Cardiac fibroblast (primary cell): ENCODE data around the gene WWC1.

Experiments
- DNase-seq, 2 donors: peaks; one replicate each; pipeline versions ENCODE4 v3.0.0 to v3.0.0-alpha.2; 2010; ENCODE audit warnings: low read depth in 2 of 2
- H3K4me3 ChIP-seq, 2 donors: replicated peaks in 1 of 2; 1 replicate in 1 of 2; 2 replicates in 1 of 2; pipeline ENCODE4 v1.5.1; 2011; ENCODE audit warnings: low read depth in 2 of 2, low read length in 2 of 2, mild to moderate bottlenecking in 2 of 2, moderate library complexity in 1 of 2
- TF ChIP-seq, protein P1 (sequence below): IDR thresholded peaks from one replicate; pipeline ENCODE4 v1.5.1; 2011; ENCODE audit warnings: low read depth, mild to moderate bottlenecking, low read length, inconsistent platforms

The WWC1 gene

DNA sequence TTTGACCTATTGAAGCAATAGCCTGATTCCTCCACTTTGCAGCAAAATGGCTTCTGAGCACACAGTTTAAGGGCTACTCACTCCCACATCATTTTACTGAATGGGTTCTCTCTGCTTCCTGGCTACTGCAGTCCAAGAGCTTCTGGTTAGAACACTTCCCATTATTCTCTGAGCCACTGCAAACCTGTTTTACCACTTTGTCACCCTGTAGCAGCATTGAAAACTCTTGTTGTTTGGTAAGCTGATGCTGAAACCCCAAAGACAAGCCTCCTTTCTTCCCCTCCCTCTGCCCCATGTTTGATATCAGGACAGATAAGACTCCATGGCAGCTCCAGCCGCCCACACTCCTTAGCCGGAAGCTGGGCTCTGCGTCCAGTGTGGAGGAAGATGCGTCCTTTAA lies 110.4 kb downstream of the WWC1 start:
- DNase-seq: no peak
- TF ChIP-seq, protein P1, sequence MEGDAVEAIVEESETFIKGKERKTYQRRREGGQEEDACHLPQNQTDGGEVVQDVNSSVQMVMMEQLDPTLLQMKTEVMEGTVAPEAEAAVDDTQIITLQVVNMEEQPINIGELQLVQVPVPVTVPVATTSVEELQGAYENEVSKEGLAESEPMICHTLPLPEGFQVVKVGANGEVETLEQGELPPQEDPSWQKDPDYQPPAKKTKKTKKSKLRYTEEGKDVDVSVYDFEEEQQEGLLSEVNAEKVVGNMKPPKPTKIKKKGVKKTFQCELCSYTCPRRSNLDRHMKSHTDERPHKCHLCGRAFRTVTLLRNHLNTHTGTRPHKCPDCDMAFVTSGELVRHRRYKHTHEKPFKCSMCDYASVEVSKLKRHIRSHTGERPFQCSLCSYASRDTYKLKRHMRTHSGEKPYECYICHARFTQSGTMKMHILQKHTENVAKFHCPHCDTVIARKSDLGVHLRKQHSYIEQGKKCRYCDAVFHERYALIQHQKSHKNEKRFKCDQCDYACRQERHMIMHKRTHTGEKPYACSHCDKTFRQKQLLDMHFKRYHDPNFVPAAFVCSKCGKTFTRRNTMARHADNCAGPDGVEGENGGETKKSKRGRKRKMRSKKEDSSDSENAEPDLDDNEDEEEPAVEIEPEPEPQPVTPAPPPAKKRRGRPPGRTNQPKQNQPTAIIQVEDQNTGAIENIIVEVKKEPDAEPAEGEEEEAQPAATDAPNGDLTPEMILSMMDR: no peak
- no peak overlapping the region for H3K4me3 ChIP-seq

DNA sequence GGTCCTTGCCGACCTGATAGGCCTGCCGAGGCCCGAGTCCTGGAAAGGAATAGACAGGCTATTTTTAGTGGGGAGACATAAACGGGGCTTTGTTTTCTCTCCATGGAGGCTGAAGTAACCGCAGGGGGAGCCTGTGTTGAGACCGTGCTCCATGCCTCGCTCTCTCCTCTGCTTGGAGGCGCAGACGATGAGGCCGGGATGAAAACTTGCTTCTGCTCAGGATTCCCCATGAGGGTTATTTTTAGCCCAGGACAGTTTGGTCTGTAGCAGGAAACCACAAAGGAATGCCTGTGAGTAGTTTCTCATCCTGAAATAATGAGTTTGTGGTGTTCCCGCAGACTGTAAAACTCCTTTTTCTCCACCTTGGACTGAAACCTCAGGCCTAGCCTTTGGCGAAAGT lies 112.9 kb downstream of the WWC1 start:
- H3K4me3 ChIP-seq: no peak overlapping the region
- peak; percentile 79 to 87 for DNase-seq
- TF ChIP-seq, protein P1: no peak

DNA sequence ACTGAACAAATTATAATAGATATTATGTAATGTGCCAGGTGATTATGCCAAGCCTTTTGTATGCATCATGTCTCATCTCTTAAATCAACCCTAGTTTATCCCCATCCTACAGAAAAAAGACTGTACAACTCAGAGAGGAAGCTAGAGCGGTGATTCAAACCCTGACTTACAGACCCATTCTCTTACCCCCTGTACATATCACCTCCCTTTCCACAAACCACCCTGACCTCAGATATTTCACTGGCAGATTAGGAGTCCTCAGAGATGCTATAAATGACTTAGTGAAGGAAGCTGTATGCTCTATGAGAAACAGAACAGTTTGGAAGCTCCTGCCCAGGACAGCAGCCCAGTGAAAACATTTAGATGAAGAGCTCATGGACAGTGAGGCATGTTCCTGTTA lies 115.8 kb downstream of the WWC1 start:
- TF ChIP-seq, protein P1: no peak
- peak; percentile 7 to 16 for DNase-seq
- no peak overlapping the region for H3K4me3 ChIP-seq

DNA sequence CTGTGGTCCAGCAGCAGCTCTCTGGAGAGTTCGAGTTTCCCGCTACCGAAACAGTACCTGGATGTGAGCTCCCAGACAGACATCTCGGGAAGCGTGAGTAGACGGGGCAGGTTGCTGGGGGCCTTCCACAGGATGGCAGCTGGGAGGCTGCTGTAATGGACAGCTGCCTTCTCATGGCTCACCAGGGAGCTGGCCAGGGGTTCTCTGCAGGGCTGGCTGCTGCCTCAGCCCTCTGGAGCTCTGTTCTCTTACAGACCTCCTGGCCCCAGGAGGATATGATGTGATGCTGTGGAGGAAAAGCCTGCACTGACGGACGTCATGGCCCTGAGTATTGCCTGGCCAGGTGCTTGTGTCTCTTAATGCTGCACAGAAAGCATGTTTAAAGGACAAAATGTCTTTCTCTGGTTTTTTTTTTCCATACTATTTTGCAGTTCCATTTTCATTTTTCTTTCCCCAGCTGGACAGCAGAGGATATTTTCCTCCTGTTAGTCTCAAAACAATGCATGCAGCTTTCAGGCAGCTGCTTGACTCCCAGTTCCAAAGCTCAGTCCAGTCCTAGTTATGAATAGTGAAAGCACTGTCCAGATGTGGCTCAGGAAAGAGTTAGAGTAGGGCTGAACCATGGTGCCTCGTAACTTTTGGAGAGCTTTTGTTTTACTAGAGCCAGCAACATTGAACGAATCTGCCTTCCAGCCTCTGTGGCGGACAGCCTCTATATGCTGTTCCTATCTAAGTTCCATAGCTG lies 117.3 kb downstream of the WWC1 start:
- TF ChIP-seq, protein P1: no peak
- H3K4me3 ChIP-seq: no peak overlapping the region
- DNase-seq: peak; percentile 51 to 53

DNA sequence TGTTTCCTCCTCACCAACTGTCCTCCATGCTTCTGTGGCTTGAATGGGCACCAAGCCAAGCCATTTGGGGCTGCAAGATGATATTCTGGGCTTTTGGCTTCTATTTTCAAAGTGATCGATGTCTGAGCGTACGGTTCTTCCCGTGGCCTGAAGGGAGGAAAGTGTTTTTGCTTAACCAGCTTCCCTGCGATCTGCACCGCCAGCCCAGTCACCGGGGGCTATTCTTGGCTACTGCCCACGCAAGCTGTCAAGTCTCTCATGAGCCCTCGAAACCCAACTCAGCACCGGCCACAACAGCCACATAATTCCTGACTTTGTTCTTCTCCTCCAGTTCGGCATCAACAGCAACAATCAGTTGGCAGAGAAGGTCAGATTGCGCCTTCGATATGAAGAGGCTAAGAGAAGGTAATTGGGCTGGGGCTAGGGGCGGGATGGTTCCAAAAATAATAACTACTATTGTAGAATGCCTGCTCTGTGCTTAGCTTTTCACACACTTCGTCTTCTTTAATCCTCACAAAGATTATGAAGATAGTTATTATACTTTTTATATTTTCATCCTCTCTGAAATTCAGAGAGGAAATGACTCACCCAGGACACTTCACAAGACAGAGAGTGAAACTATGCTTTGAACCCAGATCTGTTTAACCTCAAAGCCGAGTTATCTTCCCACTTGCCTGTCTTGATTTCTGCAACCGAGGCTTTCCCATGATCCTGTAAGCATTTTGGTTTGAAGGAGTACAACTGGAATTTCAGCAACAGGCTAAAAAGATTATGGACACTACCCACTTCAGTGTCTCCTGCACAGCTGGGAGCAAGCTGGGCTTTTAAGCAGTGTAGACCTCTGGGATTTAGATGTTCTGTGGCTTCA lies 118.4 kb downstream of the WWC1 start:
- peak; percentile 64 to 80 for DNase-seq
- TF ChIP-seq, protein P1: no peak

DNA sequence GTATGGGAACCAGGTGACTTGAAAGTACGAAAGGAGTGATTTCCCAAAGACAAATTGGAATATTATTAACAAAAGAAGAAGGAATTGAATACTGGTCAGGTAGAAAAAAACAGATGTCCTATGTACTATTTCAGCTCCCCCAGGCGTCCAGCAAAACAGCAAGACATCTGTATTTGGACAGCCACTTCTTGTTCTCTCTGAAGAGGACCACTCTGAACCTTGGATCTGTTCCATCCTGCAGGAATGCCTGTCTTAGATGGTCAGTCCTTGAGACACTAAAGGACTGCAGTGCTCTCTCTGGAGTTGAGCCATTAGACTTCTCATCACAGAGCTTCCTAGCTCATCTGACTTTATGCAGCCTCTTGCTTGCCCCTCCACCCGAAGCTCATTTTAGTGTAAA lies 120.4 kb downstream of the WWC1 start:
- TF ChIP-seq, protein P1: no peak
- no peak overlapping the region for H3K4me3 ChIP-seq
- peak in 1 of 2 donors; percentile 35 for DNase-seq

More for the DNA sequence above, 118.4 kb downstream of the WWC1 start:
- peak overlapping the region in 1 of 2 donors; percentile 25 for H3K4me3 ChIP-seq
